Liver (tissue), 9 donors: ENCODE data around the gene STRBP. TPM values are rescaled to one million over a fixed set of nuclear protein-coding genes. Genes with fewer than 3 reads are reported as not detected.

Experiments
- DNase-seq: peaks from one replicate; pipeline ENCODE4 v3.0.0-alpha.2; 2017; ENCODE audit warnings: low spot score
- H3K27ac ChIP-seq, 2 donors: one replicate each; pipeline ENCODE4 v1.7.0; 2013; ENCODE audit warnings: inconsistent platforms in 2 of 2, low read length in 2 of 2, control low read depth in 1 of 2, low read depth in 1 of 2, mild to moderate bottlenecking in 1 of 2
- H3K27me3 ChIP-seq, 4 donors: one replicate each; pipeline versions ENCODE4 v1.6.1 to v1.7.0; 2013; ENCODE audit warnings: low read length in 3 of 4, inconsistent platforms in 1 of 4, mild to moderate bottlenecking in 1 of 4, moderate library complexity in 1 of 4; ENCODE audit not compliant: control insufficient read depth in 4 of 4, insufficient read depth in 4 of 4
- H3K36me3 ChIP-seq, 4 donors: one replicate each; pipeline versions ENCODE4 v1.6.1 to v1.7.0; 2013; ENCODE audit warnings: low read length in 3 of 4, mild to moderate bottlenecking in 3 of 4, low read depth in 1 of 4, moderate library complexity in 1 of 4; ENCODE audit not compliant: control insufficient read depth in 4 of 4, insufficient read depth in 3 of 4
- H3K4me1 ChIP-seq, 4 donors: one replicate each; pipeline versions ENCODE4 v1.6.1 to v1.7.0; 2013; ENCODE audit warnings: low read length in 3 of 4, mild to moderate bottlenecking in 3 of 4, moderate library complexity in 1 of 4; ENCODE audit not compliant: control insufficient read depth in 4 of 4, insufficient read depth in 4 of 4
- H3K4me3 ChIP-seq, 3 donors: one replicate each; pipeline versions ENCODE4 v1.6.1 to v1.7.0; 2013; ENCODE audit warnings: low read length in 3 of 3, control low read depth in 1 of 3, low read depth in 1 of 3, mild to moderate bottlenecking in 1 of 3
- H3K9ac ChIP-seq, 2 donors: one replicate each; pipeline ENCODE4 v1.7.0; 2013; ENCODE audit warnings: low read length in 2 of 2, mild to moderate bottlenecking in 2 of 2, moderate library complexity in 2 of 2, control low read depth in 1 of 2, low read depth in 1 of 2
- H3K9me3 ChIP-seq, 4 donors: one replicate each; pipeline versions ENCODE4 v1.6.1 to v1.7.0; 2013; ENCODE audit warnings: low read length in 3 of 4; ENCODE audit not compliant: control insufficient read depth in 4 of 4
- ATF3 ChIP-seq: IDR thresholded peaks from 2 replicates; pipeline ENCODE4 v1.6.1; 2016; ENCODE audit warnings: antibody characterized with exemption
- CTCF ChIP-seq: fragments of 150-350 bp; IDR thresholded peaks from 2 replicates; pipeline ENCODE4 v1.5.1; 2017; ENCODE audit warnings: improper control_type of control experiment, low read depth, low read length; ENCODE audit not compliant: missing input control
- EGR1 ChIP-seq, 2 donors: IDR thresholded peaks; 2 replicates each; pipeline ENCODE4 v1.6.1; 2016 to 2018; ENCODE audit warnings: antibody characterized with exemption in 2 of 2, low read depth in 2 of 2
- FOXA1 ChIP-seq: IDR thresholded peaks from 2 replicates; pipeline ENCODE4 v1.6.1; 2016; ENCODE audit warnings: antibody characterized with exemption
- GABPA ChIP-seq, 2 donors: IDR thresholded peaks in 1 of 2; conservative IDR thresholded peaks in 1 of 2; 2 replicates each; pipeline ENCODE4 v1.6.1; 2016; ENCODE audit warnings: antibody characterized with exemption in 2 of 2, mild to moderate bottlenecking in 1 of 2, moderate library complexity in 1 of 2
- HNF4A ChIP-seq, 2 donors: conservative IDR thresholded peaks; 2 replicates each; pipeline ENCODE4 v1.6.1; 2016; ENCODE audit warnings: antibody characterized with exemption in 2 of 2, mild to moderate bottlenecking in 2 of 2
- HNF4G ChIP-seq: IDR thresholded peaks from 2 replicates; pipeline ENCODE4 v1.6.1; 2016; ENCODE audit warnings: antibody characterized with exemption
- JUND ChIP-seq, 2 donors: IDR thresholded peaks; 2 replicates each; pipeline ENCODE4 v1.6.1; 2016; ENCODE audit warnings: antibody characterized with exemption in 2 of 2
- MAX ChIP-seq: IDR thresholded peaks from 2 replicates; pipeline ENCODE4 v1.6.1; 2016; ENCODE audit warnings: antibody characterized with exemption
- NR2F2 ChIP-seq: IDR thresholded peaks from 2 replicates; pipeline ENCODE4 v1.6.1; 2016; ENCODE audit warnings: antibody characterized with exemption
- RAD21 ChIP-seq, 2 donors: IDR thresholded peaks; 2 replicates each; pipeline ENCODE4 v1.6.1; 2016; ENCODE audit warnings: antibody characterized with exemption in 2 of 2, mild to moderate bottlenecking in 2 of 2
- REST ChIP-seq: IDR thresholded peaks from 2 replicates; pipeline ENCODE4 v1.6.1; 2016; ENCODE audit warnings: antibody characterized with exemption, mild to moderate bottlenecking
- RXRA ChIP-seq, 2 donors: IDR thresholded peaks; 2 replicates each; pipeline ENCODE4 v1.6.1; 2017 to 2018; ENCODE audit warnings: antibody characterized with exemption in 2 of 2, mild to moderate bottlenecking in 1 of 2
- SP1 ChIP-seq: IDR thresholded peaks from 2 replicates; pipeline ENCODE4 v1.6.1; 2018; ENCODE audit warnings: antibody characterized with exemption, mild to moderate bottlenecking
- TAF1 ChIP-seq: conservative IDR thresholded peaks from 2 replicates; pipeline ENCODE4 v1.6.1; 2016; ENCODE audit warnings: antibody characterized with exemption, mild to moderate bottlenecking
- YY1 ChIP-seq: IDR thresholded peaks from 2 replicates; pipeline ENCODE4 v1.6.1; 2016; ENCODE audit warnings: antibody characterized with exemption, mild to moderate bottlenecking
- ZBTB33 ChIP-seq: IDR thresholded peaks from 2 replicates; pipeline ENCODE4 v1.6.1; 2016; ENCODE audit warnings: antibody characterized with exemption
- WGBS: extraction: QIAGEN DNeasy Blood & Tissue Kit; methylation state at CpG from one replicate; pipeline ENCODE4 v1.1.7; 2013; 5-methylcytosine and 5-hydroxymethylcytosine counted together
- polyA plus RNA-seq, 2 donors: library from polyadenylated mRNA; stranded (reverse) in 1 of 2; unstranded in 1 of 2; fragments of 200-250 nt in 1 of 2; fragments of >200 nt in 1 of 2; fragmentation: Nextera tagmentation in 1 of 2; extraction: Ambion mirVana in 1 of 2; gene quantifications; one replicate each; pipeline versions ENCODE4 v1.2.1 to v1.2.3, GENCODE V29; 2013 to 2015
- total RNA-seq, 2 donors: library from RNA; depleted of rRNA; stranded (reverse); fragments of >200 nt; gene quantifications; one replicate each; pipeline ENCODE4 v1.2.3, GENCODE V29; 2014
- donor health status: healthy.
- donor health status: healthy.
- donor health status: healthy.
- donor health status: healthy.
- donor health status: healthy.

Gene STRBP
- total and polyA plus RNA-seq, 4 donors: 4.3 to 17.2 (median 8.5) TPM

- TF ChIP-seq YY1 (no peak), EGR1 (IDR thresholded peaks at IDR 0.05; ENCODE audit: low read depth in 2 of 2) (no peak), RXRA (IDR thresholded peaks at IDR 0.05) (no peak), FOXA1 (no peak), CTCF (no peak), SP1 (no peak), REST (no peak), NR2F2 (no peak), HNF4G (no peak), GABPA (IDR thresholded peaks at IDR 0.05 in 1 of 2, conservative IDR thresholded peaks at IDR 0.05 in 1 of 2) (no peak), RAD21 (IDR thresholded peaks at IDR 0.05) (no peak), TAF1 (no peak), JUND (IDR thresholded peaks at IDR 0.05) (no peak), MAX (no peak), ATF3 (no peak), HNF4A (conservative IDR thresholded peaks at IDR 0.05) (no peak), ZBTB33 (no peak)
- Histone ChIP-seq H3K4me3 (no peak overlapping the region), H3K4me1 (no peaks in the 10 kb centered on the region), H3K27me3 (no peaks in the 10 kb centered on the region), H3K27ac (no peak overlapping the region), H3K9me3 (no peaks in the 10 kb centered on the region), H3K9ac (no peak overlapping the region), H3K36me3 (no peaks in the 10 kb centered on the region)
- WGBS: 85% methylated on average over 3 of the region's 3 CpGs
- no peak for DNase-seq
Measured at GRCh38 chr9:123287639-123288038, 19.3 kb upstream of the STRBP start.

- H3K9ac ChIP-seq: no peak overlapping the region
- WGBS: 90% methylated on average over 1 of the region's 1 CpG
- H3K27me3 ChIP-seq: no peaks in the 10 kb centered on the region
- no peak overlapping the region for H3K4me3 ChIP-seq
- no peaks in the 10 kb centered on the region for H3K4me1 ChIP-seq
- H3K27ac ChIP-seq: no peak overlapping the region
- no peaks in the 10 kb centered on the region for H3K9me3 ChIP-seq
- H3K36me3 ChIP-seq: no peaks in the 10 kb centered on the region
- no peak for DNase-seq
- no peak for TF ChIP-seq HNF4G
- no peak for TF ChIP-seq GABPA (IDR thresholded peaks at IDR 0.05 in 1 of 2, conservative IDR thresholded peaks at IDR 0.05 in 1 of 2)
- no peak for TF ChIP-seq ZBTB33
- TF ChIP-seq CTCF: no peak
- no peak for TF ChIP-seq YY1
- no peak for TF ChIP-seq HNF4A (conservative IDR thresholded peaks at IDR 0.05)
- no peak for TF ChIP-seq MAX
- TF ChIP-seq TAF1: no peak
Measured at GRCh38 chr9:123286324-123286723, 17.9 kb upstream of the STRBP start.
